Ovary (tissue), 3 donors: ENCODE data around the gene OTULIN.

Source experiments
- EP300 ChIP-seq: sonication (generic); formaldehyde crosslinking; IDR thresholded peaks from one replicate; pipeline ENCODE4 v1.6.1; 2017; ENCODE audit warnings: antibody characterized with exemption
- POLR2A ChIP-seq: fragments of 450-650 bp; IDR thresholded peaks from one replicate; pipeline ENCODE4 v1.6.1; 2017; ENCODE audit warnings: antibody characterized with exemption, mild to moderate bottlenecking, moderate library complexity
- TF ChIP-seq, protein P1 (sequence below), 3 donors: fragments of 450-650 bp in 2 of 3; fragments of 200-600 bp in 1 of 3; IDR thresholded peaks; one replicate each; pipeline versions ENCODE4 v1.5.1 to v1.8.0; 2016 to 2022; ENCODE audit warnings: antibody characterized with exemption in 3 of 3, mild to moderate bottlenecking in 1 of 3
- donor health status: DM: no; HTN: no; CAD: no.

DNA sequence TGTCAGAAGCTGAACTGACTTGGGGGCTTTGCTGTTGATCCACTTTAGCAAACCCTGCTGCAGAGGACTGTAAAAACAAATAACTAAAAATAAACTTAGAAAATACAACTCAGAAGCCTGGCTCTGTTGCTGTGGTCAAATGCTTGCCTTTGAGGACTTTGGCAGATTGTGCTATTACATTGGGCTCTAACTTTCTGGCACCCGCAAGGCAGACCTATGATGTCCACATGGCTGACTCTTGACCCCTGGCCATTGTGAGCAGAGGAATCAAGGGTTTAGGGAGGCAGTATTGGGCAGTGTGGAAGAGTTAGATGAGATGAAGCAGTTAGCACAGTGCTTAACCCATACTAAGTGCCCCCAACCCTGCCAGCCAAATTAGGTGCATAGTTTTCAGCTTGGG lies 34.0 kb downstream of the OTULIN start:
- TF ChIP-seq, protein P1, sequence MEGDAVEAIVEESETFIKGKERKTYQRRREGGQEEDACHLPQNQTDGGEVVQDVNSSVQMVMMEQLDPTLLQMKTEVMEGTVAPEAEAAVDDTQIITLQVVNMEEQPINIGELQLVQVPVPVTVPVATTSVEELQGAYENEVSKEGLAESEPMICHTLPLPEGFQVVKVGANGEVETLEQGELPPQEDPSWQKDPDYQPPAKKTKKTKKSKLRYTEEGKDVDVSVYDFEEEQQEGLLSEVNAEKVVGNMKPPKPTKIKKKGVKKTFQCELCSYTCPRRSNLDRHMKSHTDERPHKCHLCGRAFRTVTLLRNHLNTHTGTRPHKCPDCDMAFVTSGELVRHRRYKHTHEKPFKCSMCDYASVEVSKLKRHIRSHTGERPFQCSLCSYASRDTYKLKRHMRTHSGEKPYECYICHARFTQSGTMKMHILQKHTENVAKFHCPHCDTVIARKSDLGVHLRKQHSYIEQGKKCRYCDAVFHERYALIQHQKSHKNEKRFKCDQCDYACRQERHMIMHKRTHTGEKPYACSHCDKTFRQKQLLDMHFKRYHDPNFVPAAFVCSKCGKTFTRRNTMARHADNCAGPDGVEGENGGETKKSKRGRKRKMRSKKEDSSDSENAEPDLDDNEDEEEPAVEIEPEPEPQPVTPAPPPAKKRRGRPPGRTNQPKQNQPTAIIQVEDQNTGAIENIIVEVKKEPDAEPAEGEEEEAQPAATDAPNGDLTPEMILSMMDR (IDR thresholded peaks at IDR 0.05), result no peak
- no peak for TF ChIP-seq POLR2A
- TF ChIP-seq EP300, result no peak
